HEK293T (cell line): ENCODE results near the gene AHI1.

Experiments
- ARNT ChIP-seq: fragments of 450-650 bp; IDR thresholded peaks from 2 replicates; pipeline ENCODE4 v1.6.1; 2017; ENCODE audit warnings: mild to moderate bottlenecking
- BHLHE40 ChIP-seq: fragments of 450-650 bp; IDR thresholded peaks from 2 replicates; pipeline ENCODE4 v1.6.1; 2016; ENCODE audit warnings: mild to moderate bottlenecking, moderate library complexity, borderline replicate concordance
- ELF4 ChIP-seq: fragments of 450-650 bp; IDR thresholded peaks from 2 replicates; pipeline ENCODE4 v1.6.1; 2017; ENCODE audit warnings: antibody characterized with exemption
- FOXK2 ChIP-seq: fragments of 450-650 bp; IDR thresholded peaks from 2 replicates; pipeline ENCODE4 v1.6.1; 2016; ENCODE audit warnings: mild to moderate bottlenecking
- FOXM1 ChIP-seq: fragments of 450-650 bp; IDR thresholded peaks from 2 replicates; pipeline ENCODE4 v1.6.1; 2017; ENCODE audit warnings: mild to moderate bottlenecking, borderline replicate concordance
- HDGF ChIP-seq: fragments of 450-650 bp; IDR thresholded peaks from 2 replicates; pipeline ENCODE4 v1.6.1; 2017; ENCODE audit warnings: antibody characterized with exemption, borderline replicate concordance
- LEF1 ChIP-seq: fragments of 450-650 bp; IDR thresholded peaks from 2 replicates; pipeline ENCODE4 v1.6.1; 2017; ENCODE audit warnings: mild to moderate bottlenecking, borderline replicate concordance
- NFRKB ChIP-seq: fragments of 450-650 bp; IDR thresholded peaks from 2 replicates; pipeline ENCODE4 v1.6.1; 2016; ENCODE audit warnings: mild to moderate bottlenecking, moderate library complexity
- PKNOX1 ChIP-seq: fragments of 450-650 bp; IDR thresholded peaks from 2 replicates; pipeline ENCODE4 v1.6.1; 2016
- SP1 ChIP-seq: fragments of 450-650 bp; IDR thresholded peaks from 2 replicates; pipeline ENCODE4 v1.6.1; 2017
- SUZ12 ChIP-seq: fragments of 450-650 bp; IDR thresholded peaks from 2 replicates; pipeline ENCODE4 v1.6.1; 2016; ENCODE audit warnings: mild to moderate bottlenecking
- TARDBP ChIP-seq: fragments of 450-650 bp; IDR thresholded peaks from 2 replicates; pipeline ENCODE4 v1.6.1; 2016
- ZNF384 ChIP-seq: fragments of 450-650 bp; IDR thresholded peaks from 2 replicates; pipeline ENCODE4 v1.6.1; 2016

GRCh38 chr6:135521431-135521830 is 23.9 kb upstream of the AHI1 start:
- TF ChIP-seq BHLHE40 (no peak), SUZ12 (no peak), NFRKB (no peak), SP1 (no peak), FOXM1 (no peak), ELF4 (no peak), HDGF (no peak), LEF1 (no peak), FOXK2 (no peak), ARNT (no peak), PKNOX1 (no peak), ZNF384 (no peak), TARDBP (no peak)
